NCI-H526 treated with DMSO at 0.1 percent for 48 hours (cell line): ENCODE measurements around the gene TTC34.

ENCODE experiments used
- DNase-seq: peaks from one replicate; lab custom pipeline; 2025; lab: John Stamatoyannopoulos, UW

The TTC34 gene

DNA sequence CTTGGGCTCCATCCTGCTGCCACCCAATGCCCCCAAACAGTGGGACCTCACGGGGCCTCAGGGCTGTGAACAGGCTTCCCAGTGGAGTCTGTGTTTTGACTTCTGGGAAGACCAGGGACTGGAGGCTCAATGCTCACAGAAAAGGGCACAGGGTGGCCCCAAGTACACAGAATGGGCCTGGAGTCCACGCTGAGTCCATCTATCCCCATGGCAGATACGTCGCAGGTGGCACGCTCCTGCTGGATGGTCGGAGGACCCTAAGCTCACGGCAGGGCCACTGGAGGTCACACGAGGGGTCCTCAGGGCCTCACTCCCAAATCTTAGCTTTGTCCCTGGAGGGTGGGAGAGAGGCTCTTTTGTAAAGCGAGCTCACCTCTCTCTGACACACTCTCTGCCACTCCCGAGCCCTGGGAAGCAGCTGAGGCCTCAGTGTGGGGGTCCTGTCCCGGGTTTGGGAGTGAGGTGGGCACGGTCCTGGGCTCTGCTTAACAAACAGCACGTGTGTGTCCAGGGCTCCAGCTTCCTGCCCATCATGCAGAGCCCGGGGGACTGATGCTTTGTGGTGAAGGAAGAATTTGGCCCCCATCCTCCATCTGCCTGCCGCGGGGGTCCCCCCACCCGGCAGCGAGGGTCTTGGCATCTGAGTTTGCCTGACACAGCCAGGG lies 27.2 kb upstream of the TTC34 start:
- no peak for DNase-seq

DNA sequence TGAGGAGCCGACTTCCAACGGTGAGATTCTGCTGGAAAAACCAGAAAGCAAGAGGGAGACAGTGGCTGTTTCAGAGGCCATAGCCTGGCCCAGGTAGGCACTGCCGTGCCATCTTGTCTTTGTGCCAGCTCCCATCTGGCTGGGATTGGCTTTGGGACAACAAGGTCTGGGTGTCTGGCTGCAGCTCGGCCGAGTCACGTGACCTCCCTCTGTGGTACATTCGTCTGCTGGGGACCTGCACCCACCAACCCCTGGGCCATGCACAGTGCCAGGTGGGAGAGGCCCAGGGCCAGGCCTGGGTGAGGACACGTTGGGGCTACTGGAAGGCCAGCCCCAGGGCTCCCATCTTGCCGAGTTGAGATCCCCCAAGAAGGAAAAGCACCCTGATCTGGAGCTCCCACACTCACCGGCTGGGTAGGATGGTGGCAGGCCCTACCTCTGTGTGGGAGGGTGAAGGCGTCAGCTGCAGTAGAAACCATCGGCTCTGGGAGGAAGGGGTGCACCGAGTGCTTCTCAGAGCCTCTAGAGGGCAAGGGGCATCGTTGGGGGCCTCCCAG lies 25.3 kb upstream of the TTC34 start:
- no peak for DNase-seq

DNA sequence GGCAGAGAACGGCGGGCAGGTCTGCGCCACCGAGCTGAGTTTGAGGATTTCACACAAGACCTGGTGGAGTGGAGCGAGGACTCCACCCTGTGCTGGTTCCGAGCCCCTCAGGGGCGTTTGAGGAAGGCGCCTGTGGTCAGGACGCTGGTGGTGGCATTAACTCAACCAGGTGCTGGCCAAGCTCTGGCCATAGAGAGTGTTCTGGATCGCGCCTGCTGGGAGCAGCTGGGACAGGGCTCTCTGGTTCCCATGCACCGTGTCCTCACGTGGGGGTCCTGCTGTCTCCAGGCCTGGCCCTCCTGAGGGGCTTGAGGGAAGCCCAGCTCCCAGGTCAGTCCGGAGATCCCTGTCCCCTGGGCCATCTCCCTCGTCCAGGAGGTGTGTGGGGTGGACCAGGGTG lies 24.8 kb upstream of the TTC34 start:
- no peak for DNase-seq

DNA sequence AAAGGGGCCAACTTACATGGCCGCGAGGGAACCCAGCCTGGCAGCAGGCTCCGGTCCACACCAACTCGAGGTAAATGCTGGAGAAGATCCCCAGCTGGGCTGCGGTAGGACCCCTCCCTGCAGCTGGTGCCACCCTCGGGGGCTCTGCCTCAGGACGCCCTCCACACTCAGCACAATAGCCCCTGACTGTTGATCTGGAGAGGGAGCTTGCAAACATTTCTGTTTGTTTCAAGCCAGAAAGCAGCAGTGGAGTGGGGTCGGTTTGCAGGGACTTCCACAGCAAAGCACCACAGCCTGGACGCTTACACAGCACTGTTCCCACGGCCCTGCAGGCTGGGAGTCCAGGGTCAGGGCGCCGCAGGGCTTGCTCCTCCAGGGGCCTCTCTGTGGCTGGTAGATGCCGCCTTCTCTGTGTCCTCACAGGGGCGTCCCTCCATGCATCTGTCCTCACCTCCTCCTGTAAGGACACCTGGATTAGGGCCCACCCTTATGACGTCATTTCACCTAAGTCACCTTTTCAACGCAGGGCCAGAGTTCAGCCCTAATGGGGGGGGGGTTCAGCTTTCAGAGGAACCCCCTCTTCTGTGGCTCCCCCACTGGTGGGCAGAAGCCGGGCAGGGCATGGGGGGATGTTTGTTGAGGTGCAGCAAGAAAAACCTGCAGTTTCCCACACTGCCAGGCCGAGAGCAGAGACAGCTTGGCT lies 24.1 kb upstream of the TTC34 start:
- no peak for DNase-seq

DNA sequence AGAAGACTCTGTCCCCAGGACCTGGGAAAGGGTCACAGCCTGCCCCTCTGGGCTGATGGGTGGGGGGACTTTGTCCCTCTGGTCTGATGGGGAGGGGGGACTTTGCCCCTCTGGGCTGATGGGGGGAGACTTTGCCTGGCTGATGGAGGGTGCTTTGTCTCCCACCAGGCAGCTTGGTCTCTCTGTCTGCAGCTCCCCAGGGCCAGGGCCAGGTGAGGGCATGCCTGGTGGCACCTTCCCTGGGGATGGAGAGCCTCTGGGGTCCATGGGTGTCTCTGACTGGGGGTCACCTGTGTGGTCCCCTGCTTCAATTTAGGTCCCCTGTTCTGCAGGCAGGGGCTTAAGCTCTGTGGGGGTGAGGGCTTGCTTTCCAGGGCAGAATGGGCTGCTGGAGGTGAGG lies 23.5 kb upstream of the TTC34 start:
- no peak for DNase-seq

DNA sequence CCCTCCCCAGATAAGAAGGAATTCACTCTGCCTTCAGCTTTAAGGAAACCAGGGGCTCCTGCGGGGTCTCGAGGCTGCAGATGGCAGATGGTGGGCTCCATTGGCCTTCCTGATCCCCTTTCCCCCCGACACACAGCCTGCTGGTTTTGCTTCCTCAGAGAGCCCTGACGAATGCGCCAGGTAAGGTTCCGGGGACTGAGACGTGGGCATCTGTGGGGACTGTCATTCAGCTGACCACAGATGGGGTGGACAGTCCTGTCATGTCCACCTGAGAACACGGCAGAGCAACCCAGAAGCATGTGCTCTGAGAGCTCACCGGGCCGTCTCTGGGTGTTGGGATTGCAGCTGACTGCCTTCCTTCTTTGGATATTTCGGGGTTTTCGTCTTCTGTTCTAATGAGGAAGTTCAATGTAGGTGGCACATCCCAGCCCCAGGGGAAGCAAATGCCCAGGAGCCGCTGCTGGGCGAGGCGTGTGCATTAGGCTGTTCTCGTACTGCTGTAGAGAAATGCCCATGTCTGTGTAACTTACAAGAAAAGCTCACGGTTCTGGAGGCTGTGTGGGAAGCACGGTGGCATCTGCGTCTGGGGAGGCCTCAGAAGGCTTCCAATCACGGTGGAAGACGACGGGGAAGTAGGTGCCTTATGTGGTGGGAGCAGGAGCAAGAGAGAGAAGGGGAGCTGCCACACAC lies 22.6 kb upstream of the TTC34 start:
- DNase-seq: no peak

DNA sequence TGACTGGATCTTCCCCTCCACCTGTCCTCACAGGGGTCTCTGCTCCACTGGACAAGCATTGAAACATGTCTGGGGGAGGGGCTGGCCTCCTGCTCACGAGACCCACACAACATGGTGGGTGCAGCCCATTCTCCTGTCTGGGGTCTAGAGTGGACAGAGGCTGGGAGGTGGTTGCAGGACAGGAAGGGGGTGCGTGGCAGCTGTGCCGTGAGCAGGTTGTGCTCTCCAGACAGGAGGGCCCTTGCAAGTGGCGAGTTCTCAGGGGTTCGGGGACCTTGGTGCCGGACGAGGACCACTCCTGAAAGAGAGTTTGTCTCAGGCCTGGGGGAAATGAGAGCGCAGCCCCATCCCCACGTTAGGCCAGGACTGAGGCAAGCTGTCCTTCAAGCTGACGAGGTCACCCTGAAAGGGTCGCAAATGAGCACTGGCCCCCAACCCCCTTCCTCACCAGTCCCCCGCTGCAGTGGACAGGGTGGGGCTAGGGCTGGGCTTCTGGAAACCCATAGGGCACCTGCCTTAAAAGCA lies 21.2 kb upstream of the TTC34 start:
- no peak for DNase-seq

DNA sequence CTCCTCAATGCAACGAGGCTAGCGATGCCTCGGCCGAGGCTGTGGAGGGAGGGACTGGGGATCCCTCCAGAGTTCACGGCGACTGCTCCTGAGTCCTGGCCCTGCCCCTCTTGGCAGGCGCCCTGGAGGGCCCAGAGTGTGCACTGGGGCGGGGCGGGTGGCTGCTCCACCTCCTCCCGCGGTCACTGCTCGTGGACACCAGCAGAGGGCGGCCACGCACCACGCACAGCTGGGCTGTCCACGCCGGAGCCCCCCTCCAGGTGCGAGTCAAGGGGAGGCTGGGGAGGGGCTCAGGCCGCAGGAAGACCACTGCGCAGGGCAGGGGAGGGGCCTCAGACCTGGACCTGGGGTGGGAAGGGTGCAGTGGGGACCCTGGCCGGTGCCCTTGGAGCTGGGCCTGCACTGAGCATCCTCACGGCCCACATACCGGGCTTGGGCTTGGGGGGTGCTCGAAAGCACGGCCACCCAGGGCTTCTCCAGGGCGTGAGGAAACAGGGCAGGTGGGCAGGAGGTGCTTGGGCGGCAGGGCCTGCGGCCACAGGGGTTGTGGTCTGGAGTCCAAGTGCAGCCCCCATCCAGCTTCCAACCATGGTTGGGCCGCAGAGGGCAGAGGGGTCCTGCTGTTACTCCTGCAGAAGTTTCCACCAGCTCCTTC lies 20.6 kb upstream of the TTC34 start:
- no peak for DNase-seq

DNA sequence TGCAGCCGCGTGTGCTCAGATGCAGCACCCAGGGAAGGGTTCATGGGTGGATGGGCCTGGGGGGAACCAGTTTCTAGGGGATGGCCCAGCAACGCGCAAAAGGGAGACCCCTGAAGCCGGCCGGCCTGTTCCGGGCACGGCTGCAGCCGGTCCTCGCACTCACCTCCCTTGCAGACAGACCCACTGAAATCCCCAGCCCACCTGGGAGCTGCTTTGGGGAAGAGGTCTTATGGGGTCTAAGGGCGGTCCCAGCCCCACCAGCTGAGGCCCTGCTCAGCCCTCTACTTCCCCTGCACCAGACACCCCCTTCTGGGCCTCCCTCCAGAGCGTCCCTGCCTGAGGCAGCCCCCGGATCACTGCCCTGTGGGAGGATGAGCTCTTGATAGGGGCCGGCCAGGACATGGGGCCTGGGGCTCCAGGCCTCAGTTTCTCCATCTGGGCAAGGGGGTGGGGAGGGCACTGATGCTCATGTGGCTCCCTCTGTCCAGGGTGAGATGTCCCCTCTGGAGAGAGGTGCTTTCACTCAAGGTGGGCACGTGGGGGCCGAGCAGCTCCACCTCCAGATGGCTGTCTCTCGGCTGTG lies 20.0 kb upstream of the TTC34 start:
- no peak for DNase-seq

DNA sequence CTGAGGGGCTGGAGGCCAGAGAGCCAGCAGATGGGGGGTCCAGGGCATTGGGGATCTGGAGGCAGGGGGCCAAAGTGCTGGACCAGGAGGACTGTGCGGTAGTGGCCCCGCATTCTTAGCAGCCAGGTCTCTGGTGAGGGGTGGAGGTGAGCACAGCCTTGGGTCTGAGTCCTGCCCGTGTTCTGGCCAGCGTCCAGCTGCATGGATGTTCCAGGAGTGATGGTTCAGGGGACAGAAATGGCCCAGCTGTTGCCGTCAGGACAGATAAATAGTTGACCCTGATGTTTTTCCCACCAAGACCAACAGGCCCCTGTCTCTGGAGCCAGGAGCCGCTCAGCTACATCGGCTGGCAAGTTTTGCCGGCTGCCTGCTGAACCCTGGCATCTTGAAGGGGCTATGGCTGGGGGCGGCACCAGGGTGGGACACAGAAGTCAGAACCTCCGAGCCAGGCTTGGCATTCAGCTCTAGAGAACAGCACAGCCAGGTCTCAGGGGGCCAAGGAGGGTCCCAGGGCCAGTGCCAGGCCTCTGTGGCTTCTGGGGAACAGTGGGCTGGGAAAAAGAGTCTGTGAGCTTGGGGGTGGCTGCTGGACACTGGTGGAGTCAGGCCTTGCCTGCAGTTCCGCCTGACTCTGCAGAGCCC lies 19.4 kb upstream of the TTC34 start:
- no peak for DNase-seq

DNA sequence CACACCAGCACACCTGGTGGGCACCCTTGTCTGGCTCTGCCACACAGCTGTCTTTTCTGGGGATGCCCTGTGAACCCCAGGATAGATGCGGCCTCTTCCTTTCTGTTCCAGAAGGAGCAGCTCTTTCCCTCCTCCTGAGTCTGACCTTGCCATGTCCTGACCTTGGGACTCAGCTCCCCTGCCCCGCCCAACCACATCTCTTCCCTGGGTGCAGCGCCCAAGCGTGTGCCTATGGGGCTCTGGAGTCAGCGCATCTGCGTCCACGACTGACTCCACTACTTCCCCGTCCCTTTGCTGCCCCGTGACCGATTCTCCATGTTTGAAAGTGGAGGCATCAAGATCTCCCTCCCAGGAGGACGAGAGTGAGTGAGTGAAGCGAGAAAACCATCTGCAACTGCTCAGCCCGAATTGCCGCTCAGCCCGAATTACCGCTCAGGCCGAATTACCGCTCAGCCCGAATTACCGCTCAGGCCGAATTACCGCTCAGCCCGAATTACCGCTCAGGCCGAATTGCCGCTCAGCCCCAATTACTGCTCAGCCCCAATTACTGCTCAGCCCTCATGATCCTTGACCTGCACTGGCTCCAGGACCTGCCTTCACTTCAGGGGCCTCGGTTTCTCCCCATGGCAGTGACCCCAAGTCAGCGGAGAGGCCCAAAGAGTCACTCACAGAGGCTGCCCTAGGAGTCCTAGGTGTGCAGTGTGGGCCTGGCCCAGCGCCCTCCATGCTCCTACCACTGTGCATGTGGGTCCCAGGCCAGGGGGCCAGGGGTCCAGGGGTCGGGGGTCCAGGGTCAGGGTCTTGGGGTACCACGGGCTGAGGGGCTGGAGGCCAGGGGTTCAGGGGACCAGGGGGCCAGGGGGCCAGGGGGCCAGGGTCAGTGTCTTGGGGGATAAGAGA lies 18.6 kb upstream of the TTC34 start:
- DNase-seq: no peak

DNA sequence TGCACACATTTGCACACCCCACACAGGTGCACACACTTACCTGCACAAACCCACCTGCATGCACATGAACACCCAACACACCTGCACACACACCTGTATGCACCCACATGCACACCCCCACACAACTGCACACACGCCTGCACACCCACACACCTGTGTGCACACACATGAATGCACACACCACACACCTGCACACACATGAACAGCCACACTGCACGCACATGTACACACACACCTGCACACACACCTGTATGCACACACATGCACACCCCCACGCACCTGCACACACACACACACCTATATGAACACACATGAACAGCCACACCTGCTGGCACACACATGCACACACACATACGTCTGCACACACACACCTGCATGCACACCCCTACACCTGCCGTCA lies 17.9 kb upstream of the TTC34 start:
- no peak for DNase-seq

DNA sequence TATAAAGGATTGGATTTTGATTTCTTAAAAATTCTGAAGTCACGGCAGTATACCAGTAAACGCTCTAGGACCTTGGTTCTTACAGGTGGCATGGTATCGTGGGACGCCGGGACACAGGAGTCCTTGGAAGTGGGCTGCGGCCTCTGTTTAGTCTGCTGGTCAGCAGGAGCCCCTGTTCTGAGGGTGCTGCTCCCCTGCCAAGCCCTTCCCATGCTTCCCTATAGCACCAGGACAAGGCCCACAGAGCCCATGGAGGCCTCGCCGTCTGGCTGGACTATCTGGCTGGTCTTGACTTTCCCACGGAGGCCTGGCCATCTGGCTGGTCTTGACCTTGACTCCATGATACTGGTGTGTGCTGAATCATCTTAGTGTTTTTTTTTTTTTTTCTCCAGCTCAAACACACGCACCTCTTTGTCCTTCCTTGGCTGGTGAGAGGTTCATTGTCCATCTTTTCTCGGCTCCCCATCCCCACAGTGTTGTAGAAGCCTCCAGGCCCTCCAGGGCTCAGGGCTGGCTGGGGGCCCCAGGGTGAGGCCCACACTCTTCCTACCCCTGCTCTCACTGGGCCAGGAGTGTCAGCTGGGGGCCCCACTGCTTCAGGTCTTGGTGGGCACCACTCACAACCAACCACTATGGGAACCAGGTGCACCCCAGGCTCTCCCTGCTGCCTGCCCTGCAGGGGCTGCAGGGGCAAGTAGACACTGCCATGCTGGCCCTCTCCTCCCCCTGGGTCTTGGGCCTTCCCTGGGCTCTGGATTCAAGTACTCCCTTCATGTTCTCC lies 16.5 kb upstream of the TTC34 start:
- DNase-seq: no peak

DNA sequence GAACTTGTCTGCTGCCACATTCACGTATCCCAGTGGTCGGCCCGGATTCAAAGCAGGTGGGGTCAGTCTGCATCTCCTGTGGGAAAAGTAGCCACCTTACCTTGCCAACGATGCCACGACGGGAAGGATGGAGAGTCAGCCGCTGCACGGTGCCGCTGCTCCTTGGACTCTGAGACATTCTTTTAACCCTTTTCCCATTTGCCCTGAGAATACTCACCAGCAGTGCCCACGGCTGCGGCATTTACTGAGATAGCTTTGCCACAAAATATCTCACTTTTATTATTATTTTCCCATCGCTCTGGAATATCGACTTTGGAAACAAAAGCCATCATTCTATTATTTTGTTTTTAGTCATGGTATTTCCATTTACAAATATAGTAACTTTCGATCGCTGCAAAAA lies 15.3 kb upstream of the TTC34 start:
- DNase-seq: no peak

DNA sequence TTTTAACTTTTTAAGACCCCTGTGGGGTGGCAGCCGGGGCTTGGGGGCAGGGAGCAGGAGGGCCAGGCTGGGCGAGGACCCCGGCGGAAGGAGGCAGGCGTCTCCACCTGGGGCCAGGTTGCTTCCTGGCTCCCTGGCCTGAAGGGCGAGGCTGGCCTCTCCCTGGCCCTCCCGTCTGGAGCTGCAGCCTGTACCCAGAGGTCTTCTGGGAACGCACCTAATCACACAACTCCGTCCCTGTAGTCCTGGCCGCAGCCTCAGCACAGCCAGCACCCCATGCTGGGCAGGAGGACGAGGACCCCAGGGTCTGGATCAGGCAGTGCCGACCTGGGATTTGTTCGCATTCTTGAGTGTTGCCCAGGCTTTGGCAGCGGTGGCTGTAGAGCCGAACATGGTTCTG lies 14.1 kb upstream of the TTC34 start:
- DNase-seq: no peak

DNA sequence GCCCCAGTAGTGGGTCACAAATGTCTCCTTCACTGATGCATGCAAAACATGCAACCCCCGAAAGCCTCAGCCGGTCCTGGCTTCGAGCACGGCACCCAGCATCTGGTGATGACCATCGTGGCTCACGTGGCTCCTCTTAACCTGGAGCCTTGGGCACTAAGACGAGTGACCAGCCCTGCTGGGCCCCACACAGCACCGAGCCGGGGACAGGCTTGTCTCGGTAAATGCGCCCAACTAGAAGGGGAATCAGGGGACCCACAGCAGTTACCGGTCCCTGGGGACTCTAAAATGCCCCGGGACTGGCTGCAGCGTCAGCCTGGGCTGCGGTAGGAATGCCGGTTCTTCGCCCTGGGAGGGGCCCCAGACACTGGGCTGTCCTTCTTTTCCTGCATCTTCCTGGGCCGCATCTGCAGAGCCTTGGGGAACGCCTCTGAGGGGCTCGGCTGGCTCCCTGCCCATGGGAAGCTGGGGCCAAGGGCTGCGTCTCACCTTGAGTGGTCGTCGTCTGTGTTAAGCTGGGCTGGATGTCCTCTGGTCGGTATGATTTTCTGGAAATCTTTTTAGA lies 13.1 kb upstream of the TTC34 start:
- DNase-seq: no peak

DNA sequence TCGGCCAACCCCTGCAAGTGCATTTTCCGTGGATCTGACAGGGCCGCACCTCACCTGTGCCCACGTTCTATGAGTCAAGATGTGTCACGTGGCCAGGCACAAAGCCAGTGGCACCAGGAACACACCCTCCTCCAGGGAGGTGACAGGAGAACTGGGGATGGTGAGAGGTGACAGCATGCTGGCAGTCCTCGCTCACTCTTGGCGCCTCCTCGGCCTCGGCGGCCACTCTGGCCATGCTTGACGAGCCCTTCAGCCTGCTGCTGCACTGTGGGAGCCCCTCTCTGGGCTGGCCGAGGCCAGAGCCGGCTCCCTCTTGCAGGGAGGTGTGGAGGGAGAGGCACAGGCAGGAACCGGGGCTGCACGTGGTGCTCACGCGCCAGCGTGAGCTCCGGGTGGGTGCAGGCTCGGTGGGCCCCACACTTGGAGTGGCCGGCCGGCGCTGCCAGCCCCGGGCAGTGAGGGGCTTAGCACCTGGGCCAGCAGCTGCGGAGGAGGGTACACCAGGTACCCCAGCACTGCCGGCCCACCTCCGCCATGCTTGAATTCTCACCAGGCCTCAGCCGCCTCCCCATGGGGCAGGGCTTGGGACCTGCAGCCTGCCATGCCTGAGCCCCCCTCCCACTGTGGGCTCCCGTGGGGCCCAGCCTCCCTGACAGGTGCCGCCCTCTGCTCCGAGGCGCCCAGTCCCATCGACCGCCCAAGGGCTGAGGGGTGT lies 11.6 kb upstream of the TTC34 start:
- no peak for DNase-seq

DNA sequence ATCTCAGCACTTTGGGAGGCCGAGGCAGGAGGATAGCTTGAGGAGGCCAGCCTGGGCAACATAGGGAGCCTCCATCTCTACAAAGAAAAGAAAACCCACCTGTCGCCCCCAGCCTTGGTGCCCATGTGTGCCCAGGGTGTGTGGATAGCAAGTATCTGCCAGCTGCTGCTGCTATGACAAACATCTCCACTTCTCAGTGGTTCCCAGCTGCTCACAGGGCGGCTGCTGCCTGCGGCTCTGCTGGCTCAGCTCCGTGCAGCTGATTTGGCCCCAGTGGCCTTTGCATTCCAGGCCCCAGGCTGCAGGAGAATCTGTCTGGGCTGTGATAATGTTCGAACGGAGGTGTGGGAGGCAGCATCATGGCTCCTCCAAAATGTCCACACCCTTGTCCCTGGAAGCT lies 10.6 kb upstream of the TTC34 start:
- no peak for DNase-seq

DNA sequence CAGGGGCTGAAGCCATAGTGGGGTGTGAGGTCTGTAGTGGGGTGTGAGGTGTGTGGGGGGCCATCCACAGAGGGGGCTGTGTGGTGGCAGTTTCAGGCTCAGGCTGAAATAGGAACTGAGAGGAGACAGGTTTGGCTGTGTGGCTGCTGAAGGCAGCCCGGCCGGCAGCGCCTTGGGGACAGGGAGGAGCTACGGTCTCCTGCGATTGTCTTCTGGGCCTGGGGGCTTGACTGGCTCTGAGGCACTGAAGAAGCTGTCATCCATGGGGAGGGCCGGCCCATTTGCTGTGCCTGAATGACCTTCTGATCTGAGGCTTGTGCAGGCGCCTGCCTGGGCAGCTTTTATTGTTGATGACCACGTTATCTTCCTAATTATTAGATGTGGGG lies 10.0 kb upstream of the TTC34 start:
- no peak for DNase-seq
